OCI-LY7 (cell line): Measurements from ENCODE around the gene LTA4H.
A peak's percentile ranks its signal among the peaks of the same experiment; 100 is the strongest.

Experiments used
- CTCF ChIP-seq: fragments of 200-600 bp; sonication (generic); conservative IDR thresholded peaks from 2 replicates; pipeline ENCODE4 v1.5.1; 2014; ENCODE audit warnings: mild to moderate bottlenecking, antibody characterized with exemption, low read length, moderate library complexity, mixed read lengths
- EZH2phosphoT487 ChIP-seq: fragments of 200-600 bp; sonication (generic); IDR thresholded peaks from 2 replicates; pipeline ENCODE4 v1.6.1; 2018; ENCODE audit warnings: low read depth, borderline replicate concordance, mild to moderate bottlenecking, mixed run types, antibody characterized with exemption, low read length, moderate library complexity, mixed read lengths

- TF ChIP-seq CTCF: peak; percentile 91
- TF ChIP-seq EZH2phosphoT487: no peak
Measured at GRCh38 chr12:96061864-96062453, 26.6 kb upstream of the LTA4H start.
